CD4-positive, alpha-beta T cell (primary cell): ENCODE results near the gene PAPOLA. TPM values are rescaled to one million over a fixed set of nuclear protein-coding genes. Genes with fewer than 3 reads are reported as not detected.

Experiments
- ATAC-seq: fragments of 200-7000 bp; cut with Tn5 transposase; one replicate; pipeline ENCODE4 v1.10.0; 2022; ENCODE audit warnings: mild to moderate bottlenecking; ENCODE audit not compliant: poor library complexity
- CTCF ChIA-PET: fragments of 350-600 bp; sonication (Branson Sonifier 250); formaldehyde crosslinking; loops from one replicate; lab custom pipeline; 2021; ENCODE audit warnings: antibody characterized with exemption, inconsistent platforms; lab: Charles Lee
- POLR2A ChIA-PET: fragments of 350-600 bp; sonication (Branson Sonifier 250); formaldehyde crosslinking; loops from one replicate; lab custom pipeline; 2021; ENCODE audit warnings: antibody characterized with exemption, inconsistent platforms; lab: Charles Lee
- DNase-seq, 14 experiments: peaks; one replicate each; pipeline ENCODE4 v3.0.0-alpha.2; 2013 to 2020; ENCODE audit warnings: mixed read lengths in 2 of 14
- H3K27ac ChIP-seq, 2 donors: one replicate each; pipeline versions ENCODE4 v1.5.1 to v1.7.0; 2013; ENCODE audit warnings: low read length in 2 of 2, low read depth in 1 of 2, mild to moderate bottlenecking in 1 of 2
- H3K27me3 ChIP-seq, 2 experiments: 1 replicate in 1 of 2; 2 replicates in 1 of 2; pipeline versions ENCODE4 v1.6.1 to v1.7.0; 2013; ENCODE audit warnings: low read length in 2 of 2, control low read depth in 1 of 2, mild to moderate bottlenecking in 1 of 2, moderate library complexity in 1 of 2; ENCODE audit not compliant: insufficient read depth in 2 of 2, control insufficient read depth in 1 of 2
- H3K36me3 ChIP-seq: one replicate; pipeline ENCODE4 v1.6.1; 2013; ENCODE audit warnings: low read length, control low read depth; ENCODE audit not compliant: insufficient read depth
- H3K4me1 ChIP-seq: one replicate; pipeline ENCODE4 v1.6.1; 2013; ENCODE audit warnings: low read length, control low read depth; ENCODE audit not compliant: insufficient read depth
- H3K4me3 ChIP-seq: one replicate; pipeline ENCODE4 v1.5.1; 2013; ENCODE audit warnings: mild to moderate bottlenecking, low read length, moderate library complexity
- H3K9me3 ChIP-seq, 2 experiments: 1 replicate in 1 of 2; 2 replicates in 1 of 2; pipeline versions ENCODE4 v1.6.1 to v1.7.0; 2013; ENCODE audit warnings: low read length in 2 of 2, mild to moderate bottlenecking in 2 of 2, control low read depth in 1 of 2, moderate library complexity in 1 of 2; ENCODE audit not compliant: control insufficient read depth in 1 of 2, insufficient read depth in 1 of 2
- H3K27ac Mint-ChIP-seq: one replicate; pipeline ENCODE4 v1.8.0; 2020; ENCODE audit warnings: mixed read lengths
- H3K27me3 Mint-ChIP-seq: one replicate; pipeline ENCODE4 v1.8.0; 2021; ENCODE audit warnings: mixed read lengths
- H3K36me3 Mint-ChIP-seq: one replicate; pipeline ENCODE4 v1.8.0; 2021; ENCODE audit warnings: low read depth, mixed read lengths
- H3K4me1 Mint-ChIP-seq: one replicate; pipeline ENCODE4 v1.8.0; 2021; ENCODE audit warnings: low read depth, mixed read lengths
- H3K4me3 Mint-ChIP-seq: one replicate; pipeline ENCODE4 v1.8.0; 2020; ENCODE audit warnings: mild to moderate bottlenecking, mixed read lengths
- H3K9me3 Mint-ChIP-seq: one replicate; pipeline ENCODE4 v1.8.0; 2020; ENCODE audit warnings: mixed read lengths
- intact Hi-C, 2 experiments: fragments of 100-400 bp; cut with DNase I in 1 of 2; cut with micrococcal nuclease in 1 of 2; formaldehyde crosslinking; loops; one replicate each; pipeline versions ENCODE4 v1.15.1 to v1.9.0; 2023 to 2025; cut with DNase I, micrococcal nuclease
- total RNA-seq, 174 experiments: library from RNA in 2 of 174; stranded (reverse) in 2 of 174; gene quantifications; one replicate each; pipeline ENCODE4 v1.2.3 and lab custom pipeline; 2021 to 2026
- TF ChIP-seq, protein P1 (sequence below): fragments of 200-600 bp; IDR thresholded peaks from one replicate; pipeline ENCODE4 v1.8.0; 2022; ENCODE audit warnings: antibody characterized with exemption, mild to moderate bottlenecking

PAPOLA gene
- total RNA-seq, 2 experiments from 2014 or later = 140 to 148 TPM

DNA sequence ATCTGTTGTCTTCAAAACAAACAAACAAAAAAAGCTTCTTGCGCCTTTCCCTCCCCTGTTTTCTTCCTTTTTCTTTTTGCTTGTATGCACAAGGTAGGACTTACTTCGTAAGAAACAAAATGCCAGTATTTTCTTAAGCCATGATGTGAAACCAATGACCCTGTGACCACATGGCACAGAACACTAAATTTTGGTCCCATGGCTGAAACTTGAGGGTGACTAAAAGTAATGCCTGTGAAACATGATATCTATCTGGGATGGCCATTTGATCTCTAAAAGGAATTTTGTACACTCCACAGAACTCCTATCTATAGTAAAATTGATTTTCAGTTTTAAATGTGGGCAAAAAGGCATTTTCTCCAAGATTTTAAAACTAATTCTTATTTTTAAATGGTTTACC, 63.6 kb downstream of the PAPOLA start:
- no peak for DNase-seq
- Histone ChIP-seq H3K9me3 (no peaks in the 10 kb centered on the region), H3K27me3 (no peaks in the 10 kb centered on the region), H3K36me3 (peaks cover 36% of the 10 kb centered on the region), H3K27ac (no peak overlapping the region), H3K4me1 (no peaks in the 10 kb centered on the region), H3K4me3 (no peak overlapping the region)
- H3K36me3 Mint-ChIP-seq = peaks cover 65% of the 10 kb centered on the region
- no peaks in the 10 kb centered on the region for H3K9me3 Mint-ChIP-seq
- TF ChIP-seq, protein P1, sequence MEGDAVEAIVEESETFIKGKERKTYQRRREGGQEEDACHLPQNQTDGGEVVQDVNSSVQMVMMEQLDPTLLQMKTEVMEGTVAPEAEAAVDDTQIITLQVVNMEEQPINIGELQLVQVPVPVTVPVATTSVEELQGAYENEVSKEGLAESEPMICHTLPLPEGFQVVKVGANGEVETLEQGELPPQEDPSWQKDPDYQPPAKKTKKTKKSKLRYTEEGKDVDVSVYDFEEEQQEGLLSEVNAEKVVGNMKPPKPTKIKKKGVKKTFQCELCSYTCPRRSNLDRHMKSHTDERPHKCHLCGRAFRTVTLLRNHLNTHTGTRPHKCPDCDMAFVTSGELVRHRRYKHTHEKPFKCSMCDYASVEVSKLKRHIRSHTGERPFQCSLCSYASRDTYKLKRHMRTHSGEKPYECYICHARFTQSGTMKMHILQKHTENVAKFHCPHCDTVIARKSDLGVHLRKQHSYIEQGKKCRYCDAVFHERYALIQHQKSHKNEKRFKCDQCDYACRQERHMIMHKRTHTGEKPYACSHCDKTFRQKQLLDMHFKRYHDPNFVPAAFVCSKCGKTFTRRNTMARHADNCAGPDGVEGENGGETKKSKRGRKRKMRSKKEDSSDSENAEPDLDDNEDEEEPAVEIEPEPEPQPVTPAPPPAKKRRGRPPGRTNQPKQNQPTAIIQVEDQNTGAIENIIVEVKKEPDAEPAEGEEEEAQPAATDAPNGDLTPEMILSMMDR = no peak
- no peak overlapping the region for H3K4me3 Mint-ChIP-seq
- ATAC-seq = no peak
- CTCF ChIA-PET = interaction anchor here (0.9 to 1.4 kb wide), 3 partner anchors 12 to 34 kb away, joined by 3 to 5 read pairs (median 3); no protein-coding TSS in a partner anchor
- H3K27ac Mint-ChIP-seq = no peak overlapping the region
- no peaks in the 10 kb centered on the region for H3K4me1 Mint-ChIP-seq
- intact Hi-C loops = loop anchor here (2.0 to 5.0 kb wide), 2 partner anchors 176 to 177 kb away; no protein-coding TSS in a partner anchor
- H3K27me3 Mint-ChIP-seq = no peaks in the 10 kb centered on the region
- POLR2A ChIA-PET = no interaction called here

DNA sequence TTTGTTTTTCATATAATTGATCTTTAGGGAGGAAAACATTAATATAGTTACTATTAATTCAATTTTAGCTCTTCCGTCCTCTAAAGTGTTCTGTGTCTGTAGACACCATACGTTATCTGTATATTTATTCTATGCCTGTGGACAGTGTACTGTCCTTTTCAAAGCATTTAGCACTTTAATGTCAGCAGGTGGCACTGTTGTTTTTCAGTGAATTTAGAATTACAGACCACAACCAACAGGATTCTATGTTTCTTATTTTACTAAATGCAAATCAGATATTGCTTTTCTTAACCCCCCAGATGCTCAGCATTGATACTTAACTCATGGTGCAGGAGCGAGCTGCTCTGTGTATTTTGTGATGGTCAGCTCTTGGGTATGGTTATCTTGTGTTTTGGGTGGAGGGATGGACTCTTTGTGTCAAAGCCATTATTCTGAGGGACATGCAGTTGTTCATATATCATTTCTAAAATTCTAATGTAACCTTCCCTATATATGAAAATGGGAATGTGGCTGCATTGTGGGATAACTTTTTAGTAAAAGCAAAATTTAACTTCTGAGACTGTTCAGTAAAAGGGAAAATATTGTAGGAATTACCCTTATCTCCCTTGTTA, 65.2 kb downstream of the PAPOLA start:
- Histone ChIP-seq H3K4me3 (no peak overlapping the region), H3K36me3 (peaks cover 33% of the 10 kb centered on the region), H3K4me1 (no peaks in the 10 kb centered on the region), H3K27me3 (no peaks in the 10 kb centered on the region), H3K27ac (no peak overlapping the region), H3K9me3 (no peaks in the 10 kb centered on the region)
- Mint-ChIP-seq H3K27me3 (no peaks in the 10 kb centered on the region), H3K9me3 (no peaks in the 10 kb centered on the region), H3K27ac (no peak overlapping the region), H3K4me1 (no peaks in the 10 kb centered on the region), H3K36me3 (peaks cover 54% of the 10 kb centered on the region), H3K4me3 (no peak overlapping the region)
- intact Hi-C loops = loop anchor here (2.0 to 5.0 kb wide), 2 partner anchors 175 kb away; no protein-coding TSS in a partner anchor
- TF ChIP-seq, protein P1 = peak; percentile 57
- POLR2A ChIA-PET = no interaction called here
- DNase-seq = peak in 3 of 14 experiments; percentile 31 to 49 (median 44)
- ATAC-seq = peak; percentile 46
- CTCF ChIA-PET = interaction anchor here (0.7 to 1.4 kb wide), 3 partner anchors 9 to 174 kb away, joined by 3 to 5 read pairs (median 4); no protein-coding TSS in a partner anchor

DNA sequence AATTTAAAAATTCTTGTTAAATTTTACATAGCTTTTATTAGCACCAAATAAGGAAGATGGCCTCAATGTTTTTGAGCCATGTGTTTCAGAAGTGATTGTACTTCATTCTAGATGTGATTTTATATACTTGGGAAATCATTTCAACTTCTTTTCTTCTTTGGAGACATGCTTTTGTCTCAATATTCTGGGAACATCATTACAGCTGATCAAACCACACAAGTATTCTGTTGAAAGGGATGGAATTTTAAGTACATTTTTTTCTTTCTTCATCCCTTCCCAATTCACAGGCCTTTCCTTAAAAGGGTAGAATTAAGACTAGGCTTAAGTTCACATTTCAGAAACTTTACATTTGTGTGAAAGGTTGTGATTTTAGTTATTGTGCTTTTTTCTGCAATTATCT, 66.4 kb downstream of the PAPOLA start:
- Histone ChIP-seq H3K4me3 (no peak overlapping the region), H3K36me3 (peaks cover 22% of the 10 kb centered on the region), H3K9me3 (no peaks in the 10 kb centered on the region), H3K27ac (no peak overlapping the region), H3K4me1 (no peaks in the 10 kb centered on the region), H3K27me3 (no peaks in the 10 kb centered on the region)
- Mint-ChIP-seq H3K27ac (no peak overlapping the region), H3K9me3 (no peaks in the 10 kb centered on the region), H3K4me3 (no peak overlapping the region), H3K27me3 (no peaks in the 10 kb centered on the region), H3K4me1 (no peaks in the 10 kb centered on the region), H3K36me3 (peaks cover 58% of the 10 kb centered on the region)
- ATAC-seq (no peak), DNase-seq (no peak)
- TF ChIP-seq, protein P1 = no peak
- ChIA-PET POLR2A (no interaction called here), CTCF (interaction anchor here (1.0 kb wide), 1 partner anchor 8 kb away, joined by 4 read pairs; no protein-coding TSS in a partner anchor)
- intact Hi-C loops = loop anchor here in 1 of 2 experiments (5.0 kb wide), 1 partner anchor 174 kb away; no protein-coding TSS in a partner anchor
